GM19099 (cell line): ENCODE measurements around the gene RAPGEF4.

Experiments
- POLR2A ChIP-seq: IDR thresholded peaks from 3 replicates; pipeline ENCODE4 v1.6.1; 2011; ENCODE audit warnings: low read depth; ENCODE audit not compliant: insufficient read length; ENCODE audit errors: extremely low read depth

The RAPGEF4 gene

GRCh38 chr2:172888714-172889669, 153.3 kb downstream of the RAPGEF4 start:
- no peak for TF ChIP-seq POLR2A

DNA sequence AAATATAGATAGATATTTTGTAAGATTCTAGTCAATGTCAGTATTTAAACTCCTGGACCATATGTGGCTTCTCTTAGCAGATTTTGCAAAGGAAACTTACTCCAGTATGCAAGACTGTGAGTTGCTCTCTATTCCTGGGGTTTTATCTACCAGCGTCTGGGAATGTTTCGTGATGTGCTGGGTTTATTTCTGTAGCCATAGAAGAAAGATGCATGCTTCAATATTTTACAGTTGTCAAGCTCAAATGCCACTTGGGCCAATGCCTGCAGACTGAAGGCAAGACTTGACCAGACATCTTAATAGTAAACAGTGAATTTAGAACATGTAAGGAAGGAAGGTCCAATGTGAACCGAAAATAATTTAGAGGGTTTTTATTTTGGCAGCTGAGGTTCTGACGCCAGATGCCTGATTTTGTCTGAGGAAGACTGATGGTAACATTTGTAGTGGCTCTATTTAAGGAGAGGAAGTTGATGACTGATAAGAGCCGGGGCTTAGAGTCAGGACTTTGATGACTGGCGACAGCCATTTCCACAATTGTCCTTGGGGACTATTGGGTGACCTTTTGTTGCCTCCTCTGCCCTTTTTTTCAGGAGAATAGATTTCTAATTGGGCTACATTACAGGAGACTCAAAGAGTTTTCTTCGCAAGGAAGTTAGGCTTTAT, 154.3 kb downstream of the RAPGEF4 start:
- no peak for TF ChIP-seq POLR2A

DNA sequence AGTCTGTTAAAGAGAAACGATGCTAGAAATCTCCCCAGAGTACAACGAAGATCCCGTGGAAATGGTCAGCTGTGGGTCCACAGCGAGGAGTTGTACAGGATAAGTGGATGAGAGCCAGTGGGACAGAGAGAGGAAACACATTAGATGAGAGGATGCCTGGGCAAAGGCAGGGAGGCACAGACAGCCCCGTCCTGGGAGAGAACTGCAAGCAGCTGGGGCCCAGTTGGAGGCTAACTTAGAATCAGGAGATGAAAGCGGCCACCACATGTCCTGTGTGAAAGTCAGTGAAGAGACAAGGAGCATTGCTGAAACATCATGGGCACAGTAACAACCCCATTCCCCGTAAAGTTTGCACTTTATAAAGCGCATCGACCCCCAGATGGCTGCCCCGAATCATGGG, 157.5 kb downstream of the RAPGEF4 start:
- TF ChIP-seq POLR2A = no peak

DNA sequence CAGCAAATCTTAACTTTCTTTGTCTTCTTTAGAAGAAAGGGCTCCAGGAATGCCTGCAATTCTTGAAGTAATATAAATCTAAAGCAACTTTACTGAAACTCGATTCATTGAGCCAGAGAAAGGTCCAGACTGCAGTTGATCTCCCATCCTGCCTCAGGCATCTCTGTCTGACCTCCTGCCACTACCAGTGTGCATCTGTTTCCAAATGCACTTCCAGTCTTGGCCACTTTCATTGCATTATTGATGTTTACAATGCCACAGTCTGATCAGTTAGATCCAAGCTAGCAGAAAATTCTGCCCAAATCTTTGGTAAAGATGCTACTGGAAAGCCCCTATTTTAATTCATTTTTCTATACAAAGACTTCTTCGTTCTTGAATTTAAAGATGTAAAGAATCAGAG, 158.0 kb downstream of the RAPGEF4 start:
- TF ChIP-seq POLR2A = no peak

DNA sequence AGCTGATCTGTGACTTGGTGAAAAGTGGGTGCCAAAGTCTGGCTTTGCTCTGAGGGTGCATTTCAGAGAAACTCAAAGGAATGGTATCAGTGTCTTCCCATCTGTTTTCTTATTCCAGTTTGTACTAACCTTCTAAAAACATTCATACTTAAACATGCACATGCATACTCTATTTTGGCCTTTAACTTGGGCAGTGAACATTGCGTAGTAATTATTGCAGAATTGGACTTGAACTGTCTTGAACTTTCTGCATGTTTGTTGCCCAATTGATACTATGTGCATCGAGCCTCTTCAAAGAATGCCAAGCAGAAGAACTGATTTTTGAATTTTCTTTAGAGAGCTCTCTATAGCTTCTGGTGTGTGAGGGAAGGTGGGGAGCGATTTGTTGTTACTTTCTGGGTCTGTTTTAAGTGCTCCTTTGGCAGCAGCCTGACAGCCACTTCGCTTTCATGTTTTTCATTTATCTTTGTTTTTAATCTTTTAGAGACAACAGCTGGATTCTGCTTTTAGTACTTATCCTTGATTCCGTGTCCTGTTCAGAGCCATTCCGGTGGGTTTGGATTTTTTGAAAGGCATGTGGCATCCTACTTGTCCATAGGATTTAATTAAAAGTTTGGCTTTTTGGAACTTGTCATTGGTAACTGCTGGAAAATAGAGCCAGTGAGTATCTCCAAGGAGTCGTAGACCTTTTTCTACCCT, 159.2 kb downstream of the RAPGEF4 start:
- no peak for TF ChIP-seq POLR2A

DNA sequence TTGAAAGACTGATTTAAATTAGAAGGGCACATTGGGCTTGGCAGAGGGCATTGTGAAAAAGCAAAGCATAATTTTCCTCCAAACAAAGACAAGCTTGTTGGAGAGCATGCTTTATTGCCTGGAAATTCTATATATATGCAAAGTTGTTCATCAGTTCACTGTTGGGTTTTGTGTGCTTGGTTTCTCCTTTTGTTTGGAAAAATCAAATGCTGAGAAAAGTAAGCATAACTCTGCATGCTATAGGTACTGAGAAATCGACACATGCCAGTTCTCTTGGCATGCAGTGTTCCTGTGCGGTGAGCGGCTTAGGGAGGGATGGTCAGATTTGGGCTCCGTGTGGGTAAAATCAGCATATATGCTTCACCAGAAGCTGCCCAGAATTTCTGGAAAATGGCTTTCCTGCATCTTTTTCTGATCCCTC, 161.0 kb downstream of the RAPGEF4 start:
- TF ChIP-seq POLR2A = no peak

GRCh38 chr2:172900871-172901270, 165.2 kb downstream of the RAPGEF4 start:
- TF ChIP-seq POLR2A = no peak

- TF ChIP-seq POLR2A = no peak
These were observed 166.3 kb downstream of the RAPGEF4 start for GRCh38 chr2:172901913-172902312.

DNA sequence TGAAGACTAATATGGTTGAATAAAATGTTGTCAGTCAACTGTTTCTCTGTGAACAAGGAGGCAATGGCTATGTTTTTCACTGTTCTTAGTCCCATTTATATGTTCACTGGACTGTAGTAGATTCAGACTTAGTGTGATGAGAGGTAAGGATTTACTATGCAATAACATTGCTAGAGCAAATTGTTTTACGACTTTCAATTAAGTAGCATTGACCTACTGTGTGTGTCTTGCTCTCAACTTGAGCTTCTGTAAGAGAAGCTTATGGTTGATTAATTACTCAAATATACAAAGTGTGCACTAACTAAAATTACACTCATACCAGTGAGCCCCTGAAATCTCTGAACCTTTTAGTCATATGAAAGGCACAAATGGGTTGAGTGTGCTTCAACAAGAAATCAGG, 168.6 kb downstream of the RAPGEF4 start:
- TF ChIP-seq POLR2A = no peak

DNA sequence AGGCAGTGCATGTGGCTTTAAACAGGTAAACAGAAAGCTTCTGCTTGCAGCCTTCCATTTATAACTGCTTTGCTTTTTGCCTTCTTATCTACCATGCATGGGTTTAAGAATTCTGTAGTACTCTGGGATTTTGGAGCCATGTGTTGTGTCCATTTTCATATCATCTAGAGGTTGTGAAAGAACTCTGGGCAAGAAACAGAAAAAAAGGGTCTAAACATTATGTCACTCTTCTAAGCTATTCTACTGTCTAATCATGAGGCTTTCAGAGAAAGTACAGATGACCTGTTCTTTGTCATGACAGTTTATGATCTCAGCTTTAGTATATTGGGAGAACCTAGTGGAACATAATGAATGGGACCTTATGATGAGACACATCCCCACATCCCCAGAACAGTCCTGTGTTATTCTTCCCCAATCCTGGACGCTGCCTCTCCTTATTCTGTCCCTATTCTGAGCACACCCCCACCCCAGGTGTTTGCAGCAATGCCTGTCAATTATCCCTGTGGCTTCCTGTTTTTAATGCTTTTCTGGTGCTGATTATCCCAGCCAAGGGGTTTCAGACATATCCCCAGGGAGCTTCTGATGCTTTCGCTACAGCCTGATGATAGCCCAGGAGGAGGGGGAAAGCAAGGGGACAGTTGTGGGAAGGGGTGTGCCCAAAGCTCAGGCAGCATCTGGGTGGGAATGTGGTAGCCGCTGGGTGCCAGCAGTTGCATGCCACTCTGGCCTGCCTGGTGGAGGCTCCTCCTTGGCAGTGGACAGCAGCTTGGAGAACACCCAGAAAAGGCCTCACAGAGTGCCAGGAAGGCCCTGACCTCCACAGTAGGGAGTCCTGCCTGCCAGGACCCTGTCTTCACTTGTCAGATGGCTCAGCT, 170.5 kb downstream of the RAPGEF4 start:
- no peak for TF ChIP-seq POLR2A

- no peak for TF ChIP-seq POLR2A
These were observed 172.6 kb downstream of the RAPGEF4 start for GRCh38 chr2:172908275-172908674.

DNA sequence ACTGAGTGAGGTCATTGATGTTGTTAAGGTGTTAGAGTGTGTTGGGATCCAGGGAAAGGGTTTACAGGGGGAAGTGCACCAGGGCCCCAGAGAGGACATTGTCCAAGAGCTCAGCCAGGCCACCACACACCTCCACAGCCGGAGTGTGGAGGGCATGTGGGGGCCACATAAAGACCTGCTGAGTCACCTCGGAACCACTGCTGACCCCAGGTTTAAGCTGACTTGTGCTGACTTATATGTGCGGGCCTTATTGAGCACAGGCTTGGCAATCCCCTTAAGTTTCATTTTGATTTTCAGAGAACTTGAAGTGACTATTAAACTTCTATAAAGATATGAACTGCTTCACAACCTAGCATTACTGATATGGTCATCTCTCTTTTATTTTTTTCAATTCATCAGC, 173.8 kb downstream of the RAPGEF4 start:
- TF ChIP-seq POLR2A = no peak

DNA sequence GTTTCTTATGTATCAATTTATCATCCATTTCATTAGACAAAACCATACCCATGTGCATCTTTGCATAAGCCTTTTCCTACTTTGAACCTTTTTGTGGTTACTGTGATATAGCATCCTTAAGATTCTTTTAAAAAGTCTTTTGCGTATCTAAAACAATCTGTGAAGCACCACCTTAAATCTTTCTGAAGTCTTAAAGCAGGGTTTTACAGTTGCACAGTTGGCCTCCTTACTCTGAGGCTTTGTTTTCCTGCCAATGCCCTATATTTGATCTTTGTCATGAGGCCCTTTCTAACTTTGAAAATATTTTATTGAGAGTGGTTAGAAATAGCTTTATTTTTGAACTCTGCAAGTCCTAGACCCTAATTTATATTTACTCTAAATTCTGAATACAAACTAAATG, 176.6 kb downstream of the RAPGEF4 start:
- TF ChIP-seq POLR2A = no peak

DNA sequence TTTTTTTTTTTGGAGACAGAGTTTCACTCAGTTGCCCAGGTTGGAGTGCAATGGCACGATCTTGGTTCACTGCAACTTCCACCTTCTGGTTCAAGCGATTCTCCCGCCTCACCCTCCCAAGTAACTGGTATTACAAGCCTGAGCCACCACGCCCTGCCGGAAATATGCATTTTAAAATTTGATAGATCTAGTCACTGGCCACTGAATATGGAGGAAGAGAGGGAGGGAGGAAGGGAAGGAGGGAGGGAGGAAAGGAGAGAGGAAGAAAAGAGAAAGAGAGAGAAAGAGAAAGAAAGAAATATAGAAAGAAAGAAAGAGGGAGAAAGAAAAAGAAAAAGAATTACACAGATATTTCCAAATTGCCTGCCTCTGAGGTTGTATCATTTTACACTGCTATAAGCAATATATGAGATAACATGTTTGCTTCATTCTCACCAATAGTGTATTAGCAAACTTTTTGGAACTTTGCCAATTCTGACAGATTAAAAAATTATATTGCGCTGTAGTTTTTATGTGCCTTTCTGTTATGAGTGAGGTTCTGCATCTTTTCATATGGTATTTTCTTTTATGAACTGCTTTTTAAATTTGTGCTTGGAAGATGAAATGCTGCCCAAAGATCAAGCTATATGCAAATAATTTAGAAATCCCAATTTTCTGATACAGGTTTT, 178.8 kb downstream of the RAPGEF4 start:
- no peak for TF ChIP-seq POLR2A
